Measurements from ENCODE around the gene FBXO15.

DNA sequence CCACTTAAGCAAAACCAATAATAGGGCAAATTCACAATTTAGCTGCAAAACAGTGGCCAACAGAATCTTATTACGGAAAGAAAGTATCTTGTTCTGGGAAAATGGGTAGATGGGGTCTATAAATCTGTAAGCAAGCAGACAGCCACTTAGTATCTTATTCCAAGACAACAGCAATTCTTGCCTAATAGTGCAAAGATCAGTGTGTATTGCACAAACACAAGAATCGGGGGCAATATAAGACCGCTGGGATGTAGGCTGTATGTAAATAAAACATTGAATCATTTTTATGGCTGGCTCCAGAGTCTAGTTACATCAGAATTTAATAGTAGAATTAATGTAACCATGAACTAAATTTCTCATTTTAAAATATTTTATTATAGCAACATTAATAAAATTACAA is 85.6 kb downstream of the FBXO15 start:
- no peak for TF ChIP-seq EP300 (IDR thresholded peaks at IDR 0.05; ENCODE audit: borderline replicate concordance)
- no peak for TF ChIP-seq TCF12 (IDR thresholded peaks at IDR 0.05; ENCODE audit: low read depth)
- no peak for TF ChIP-seq CEBPB (IDR thresholded peaks at IDR 0.05)
- TF ChIP-seq, protein P1, sequence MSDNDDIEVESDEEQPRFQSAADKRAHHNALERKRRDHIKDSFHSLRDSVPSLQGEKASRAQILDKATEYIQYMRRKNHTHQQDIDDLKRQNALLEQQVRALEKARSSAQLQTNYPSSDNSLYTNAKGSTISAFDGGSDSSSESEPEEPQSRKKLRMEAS (IDR thresholded peaks at IDR 0.05): no peak
- no peak for TF ChIP-seq NFIC (IDR thresholded peaks at IDR 0.05)
